ENCODE data around the gene TMEM212.
"Not testable (repeated sequence)": the region's sequence is repeated elsewhere in the genome, so short reads cannot be mapped to it uniquely, and the experiment has no call there.

TMEM212 gene

GRCh38 chr3:171892457-171892856 lies 49.3 kb downstream of the TMEM212 start:
- no peak for DNase-seq (ENCODE audit: low spot score)

- no peak for DNase-seq (ENCODE audit: low spot score)
Measured at GRCh38 chr3:171895291-171895690, 52.1 kb downstream of the TMEM212 start.

GRCh38 chr3:171895900-171896299 lies 52.8 kb downstream of the TMEM212 start:
- no peak for DNase-seq (ENCODE audit: low spot score)

GRCh38 chr3:171896316-171896715 lies 53.2 kb downstream of the TMEM212 start:
- no peak for DNase-seq (ENCODE audit: low spot score)

DNA sequence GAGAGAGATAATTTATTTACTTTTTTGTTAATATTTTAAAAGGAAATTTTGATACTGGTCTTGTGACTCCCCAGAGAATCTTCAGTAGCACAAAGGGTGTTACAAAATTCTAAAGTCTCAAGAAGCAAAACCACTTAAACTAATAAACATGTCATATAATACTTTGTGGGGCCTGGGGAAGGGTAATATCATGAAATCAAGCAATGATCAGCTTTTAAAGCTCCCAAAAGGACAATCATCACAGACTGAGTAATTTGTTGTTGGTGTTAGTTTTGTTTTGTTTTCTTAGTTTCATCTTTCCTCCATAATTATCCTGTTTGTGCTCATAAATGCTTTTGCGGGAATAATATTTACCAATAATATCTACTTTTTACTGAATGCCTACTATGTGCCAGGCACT lies 55.0 kb downstream of the TMEM212 start:
- DNase-seq (ENCODE audit: low spot score) = no peak

GRCh38 chr3:171900446-171900845 lies 57.3 kb downstream of the TMEM212 start:
- no peak for DNase-seq (ENCODE audit: low spot score)

DNA sequence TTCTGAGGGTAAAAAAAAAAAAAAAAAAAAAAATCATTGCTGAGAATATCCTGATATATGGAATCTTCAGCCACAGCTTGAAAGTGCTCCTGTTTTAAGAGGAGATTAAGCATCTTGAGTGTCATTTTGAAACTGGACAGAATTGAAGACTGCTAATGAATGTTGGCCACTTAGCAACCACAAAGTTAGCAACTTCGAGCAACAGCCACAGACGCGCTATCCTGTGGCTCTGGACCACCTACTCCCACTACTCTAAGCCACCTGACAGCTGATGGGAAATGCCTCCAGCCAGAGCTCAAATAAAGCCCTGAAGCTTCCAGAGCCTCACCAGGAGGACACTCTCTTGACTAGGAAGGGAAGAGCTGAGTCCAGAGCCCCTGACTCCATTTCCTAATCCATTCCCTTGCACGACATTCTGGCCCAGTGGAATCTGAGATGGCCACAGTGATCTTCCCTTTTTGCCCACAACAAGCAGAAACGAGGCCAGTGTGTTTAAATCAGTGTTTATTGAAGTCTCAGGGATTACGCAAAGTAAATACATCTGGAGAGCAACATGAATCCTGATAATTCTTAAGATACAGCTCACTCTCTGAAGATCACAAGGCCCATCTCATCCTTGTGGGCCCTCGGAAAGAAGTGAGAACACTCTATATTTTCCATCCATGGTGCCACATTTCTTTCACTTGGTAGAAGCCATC lies 58.6 kb downstream of the TMEM212 start:
- DNase-seq (ENCODE audit: low spot score) = no peak

GRCh38 chr3:171904829-171905228 lies 61.7 kb downstream of the TMEM212 start:
- DNase-seq (ENCODE audit: low spot score) = no peak

GRCh38 chr3:171906503-171906902 lies 63.4 kb downstream of the TMEM212 start:
- not testable (repeated sequence) for DNase-seq (ENCODE audit: low spot score)

- no peak for DNase-seq (ENCODE audit: low spot score)
Measured at GRCh38 chr3:171906951-171907676, 64.0 kb downstream of the TMEM212 start.

- no peak for DNase-seq (ENCODE audit: low spot score)
Measured at GRCh38 chr3:171907761-171908160, 64.6 kb downstream of the TMEM212 start.

DNA sequence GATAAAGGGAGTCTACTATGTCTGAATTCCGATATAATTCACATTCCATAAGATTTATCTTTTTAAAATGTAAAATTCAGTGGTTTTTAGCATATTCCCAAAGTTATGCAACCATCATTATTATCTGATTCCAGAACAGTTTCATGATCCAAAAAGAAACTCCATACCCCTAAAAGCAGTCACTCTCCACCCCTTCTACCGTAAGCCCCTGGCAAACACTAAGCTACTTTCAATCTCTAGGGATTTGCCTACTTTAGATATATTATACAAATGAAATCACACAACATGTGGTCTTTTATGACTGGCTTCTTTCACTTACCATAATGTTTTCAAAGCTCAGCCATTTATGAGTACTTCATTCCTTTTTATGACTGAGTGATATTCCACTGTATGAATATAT lies 65.6 kb downstream of the TMEM212 start:
- DNase-seq (ENCODE audit: low spot score) = no peak
